GM19468 (cell line): ENCODE data around the gene ZDBF2.
"Not testable (repeated sequence)": the region's sequence is repeated elsewhere in the genome, so short reads cannot be mapped to it uniquely, and the experiment has no call there.

Experiments
- ATAC-seq: cut with Tn5 transposase; IDR thresholded peaks from one replicate; pipeline ENCODE4 v1.9.1; 2021; ENCODE audit warnings: mild to moderate bottlenecking, moderate library complexity, moderate number of reproducible peaks; ENCODE audit not compliant: unreplicated experiment; ENCODE audit errors: extremely low read depth

ZDBF2 gene

DNA sequence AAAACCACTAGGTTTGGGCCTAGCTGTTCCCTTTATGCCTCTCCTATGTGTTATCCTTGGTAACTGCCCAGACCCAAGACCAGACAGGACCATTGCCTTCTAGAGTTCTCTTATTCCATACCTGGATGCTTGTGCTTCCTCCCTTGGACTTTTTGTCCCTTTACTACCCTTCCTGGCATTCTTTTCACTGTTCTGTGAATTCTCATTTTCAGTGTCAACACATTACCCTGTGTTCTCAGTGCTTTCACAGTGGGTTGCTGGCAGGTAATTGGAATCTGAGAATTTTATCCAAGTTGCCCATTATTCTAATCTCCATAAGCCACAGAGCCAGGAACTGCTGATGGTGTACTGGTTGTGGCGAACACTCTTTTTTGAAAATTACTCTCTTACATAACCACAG, 41.7 kb downstream of the ZDBF2 start:
- ATAC-seq = no peak

DNA sequence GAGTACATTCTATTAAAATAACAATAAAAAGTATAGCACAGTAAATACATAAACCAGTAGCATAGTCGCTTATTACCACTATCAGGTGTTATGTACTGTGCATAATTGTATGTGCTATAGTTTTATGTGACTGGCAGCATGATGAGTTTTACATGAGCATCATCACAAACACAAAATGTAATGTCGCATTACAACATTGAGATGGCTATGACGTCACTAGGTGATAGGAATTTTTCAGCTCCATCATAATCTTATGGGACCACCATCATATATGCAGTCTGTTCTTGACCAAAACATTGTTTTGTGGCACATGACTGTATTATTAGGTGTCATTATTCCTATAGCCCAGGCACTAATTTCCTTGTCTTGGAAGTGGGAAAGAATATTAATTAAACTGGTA, 48.6 kb downstream of the ZDBF2 start:
- ATAC-seq = no peak

DNA sequence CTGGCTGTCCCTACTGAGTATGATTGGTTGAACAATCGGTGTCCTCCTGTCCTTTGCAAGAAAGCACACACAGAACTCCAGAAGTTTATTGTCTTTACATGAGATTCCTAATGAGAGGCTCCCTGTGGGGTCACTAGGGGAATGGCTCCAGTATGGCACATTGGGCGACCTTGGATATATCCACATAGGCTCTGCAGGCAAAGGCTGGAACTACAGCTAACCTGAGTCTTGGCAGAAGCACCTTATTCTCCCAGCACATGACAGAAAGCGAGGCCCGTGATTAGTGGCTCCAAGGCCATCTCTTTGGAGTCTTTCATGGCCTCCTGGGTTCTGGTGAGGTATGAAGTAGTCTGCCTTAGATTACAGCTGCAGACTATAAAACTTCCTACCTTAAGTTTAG, 49.0 kb downstream of the ZDBF2 start:
- ATAC-seq = no peak

DNA sequence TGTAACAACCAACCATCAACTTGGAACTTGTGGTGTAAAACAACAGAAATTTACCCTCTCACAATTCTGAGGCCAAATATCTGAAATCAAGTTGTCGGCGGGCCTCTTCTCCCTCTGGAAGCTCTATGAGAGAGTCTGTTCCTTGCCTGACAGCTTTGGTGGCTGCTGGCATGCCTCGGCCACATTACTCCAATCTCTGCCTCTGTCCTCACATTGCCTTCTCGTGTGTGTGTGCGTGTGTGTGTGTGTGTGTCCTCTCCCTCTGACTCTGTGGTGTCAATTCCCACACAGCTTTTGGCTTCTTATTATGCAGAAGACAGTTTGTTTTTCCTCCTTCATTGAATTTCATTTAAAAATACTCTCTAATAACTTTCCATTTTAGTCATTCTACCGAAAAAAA, 50.4 kb downstream of the ZDBF2 start:
- ATAC-seq = no peak

DNA sequence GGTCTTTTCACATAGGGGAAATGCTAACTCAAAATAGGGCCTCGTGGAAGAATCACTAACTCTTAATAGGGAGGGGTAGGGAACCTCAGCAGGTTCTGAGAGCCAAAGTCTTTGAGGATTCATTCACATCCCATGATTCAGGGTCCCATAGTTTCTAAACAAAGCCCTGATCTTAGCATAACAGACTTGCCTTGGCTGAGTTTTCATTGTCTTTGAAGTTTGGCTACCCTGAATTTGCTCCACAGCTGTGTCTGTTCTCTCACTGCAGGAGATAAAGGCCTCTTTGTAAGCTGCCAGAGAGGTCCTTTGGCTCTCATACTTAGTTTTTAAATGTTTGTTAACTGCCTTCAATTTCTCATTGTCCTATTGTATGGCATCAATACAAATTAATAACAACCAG, 54.5 kb downstream of the ZDBF2 start:
- ATAC-seq = no peak

DNA sequence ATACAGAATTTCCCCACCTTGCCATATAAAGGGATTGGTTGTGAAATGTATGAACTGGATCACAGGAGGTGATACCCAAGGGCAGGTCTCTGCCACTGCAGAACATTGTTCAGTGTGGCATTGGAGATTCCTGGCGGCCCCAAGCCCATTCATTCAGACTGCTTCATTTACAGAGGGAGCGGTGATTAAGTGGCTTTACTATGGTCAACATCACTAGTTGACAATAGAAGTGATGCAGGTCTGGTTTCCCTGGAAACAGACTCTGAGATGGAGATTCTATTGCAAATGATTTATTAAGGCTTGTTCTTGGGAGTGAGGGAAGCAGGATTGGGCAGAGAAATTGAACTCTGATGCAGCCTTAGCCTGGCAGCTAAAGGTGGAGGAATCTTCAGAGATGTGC, 62.4 kb downstream of the ZDBF2 start:
- ATAC-seq = no peak

DNA sequence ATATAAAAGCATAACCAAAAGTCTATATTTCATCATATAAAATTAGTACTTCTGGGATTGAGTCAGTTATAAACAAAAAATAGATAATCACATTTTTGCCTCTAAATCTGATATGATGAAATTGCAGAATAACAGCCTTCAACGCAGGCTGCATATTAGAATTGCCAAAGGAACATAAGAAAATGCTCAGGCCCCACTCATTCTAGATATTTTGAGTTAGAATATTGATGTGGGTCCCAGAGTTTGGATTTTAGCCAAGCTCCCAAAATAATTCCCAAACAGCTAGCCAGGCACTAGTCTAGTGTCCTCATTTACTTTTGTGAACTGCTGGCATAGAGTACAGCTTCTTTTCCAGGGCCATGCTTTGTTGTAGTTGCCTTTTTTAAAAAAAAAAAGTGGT, 63.5 kb downstream of the ZDBF2 start:
- ATAC-seq = no peak

DNA sequence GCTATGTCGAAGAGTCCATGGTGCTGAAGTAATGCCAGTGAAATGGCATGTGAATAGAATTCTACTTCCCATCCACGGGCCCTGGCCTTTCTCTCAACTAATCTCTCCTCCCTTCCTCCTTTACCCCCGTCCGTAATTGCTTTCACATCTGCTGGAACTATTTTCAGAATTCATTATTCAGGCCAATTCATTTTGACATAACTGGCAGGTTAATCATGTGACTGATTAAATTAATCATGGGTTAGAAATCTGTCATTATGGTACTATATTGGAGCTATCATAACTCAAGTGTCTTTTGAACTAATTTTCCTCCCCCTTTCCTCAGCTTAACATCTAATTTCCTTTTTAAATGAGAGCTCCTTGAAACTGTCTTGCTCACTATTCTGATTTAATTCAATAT, 66.9 kb downstream of the ZDBF2 start:
- ATAC-seq = no peak

DNA sequence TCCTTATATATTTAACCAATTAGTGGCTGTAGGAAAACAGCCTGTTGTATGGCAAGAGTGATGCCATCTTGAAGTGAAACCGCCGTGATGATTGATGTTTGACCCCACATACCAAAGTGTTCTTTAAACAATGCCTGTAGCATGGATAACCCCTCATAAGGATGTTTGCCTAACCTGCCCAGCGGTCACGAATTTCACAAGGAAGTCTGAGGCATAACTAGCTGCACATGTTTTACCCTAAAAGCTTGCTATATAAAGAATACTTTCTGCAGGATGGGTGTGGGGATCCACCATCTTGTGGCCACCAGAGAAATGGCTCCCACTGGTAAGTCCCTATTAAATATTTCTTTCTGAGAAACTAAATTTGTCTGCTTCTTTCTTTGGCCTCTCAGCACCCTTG, 68.7 kb downstream of the ZDBF2 start:
- ATAC-seq = no peak

DNA sequence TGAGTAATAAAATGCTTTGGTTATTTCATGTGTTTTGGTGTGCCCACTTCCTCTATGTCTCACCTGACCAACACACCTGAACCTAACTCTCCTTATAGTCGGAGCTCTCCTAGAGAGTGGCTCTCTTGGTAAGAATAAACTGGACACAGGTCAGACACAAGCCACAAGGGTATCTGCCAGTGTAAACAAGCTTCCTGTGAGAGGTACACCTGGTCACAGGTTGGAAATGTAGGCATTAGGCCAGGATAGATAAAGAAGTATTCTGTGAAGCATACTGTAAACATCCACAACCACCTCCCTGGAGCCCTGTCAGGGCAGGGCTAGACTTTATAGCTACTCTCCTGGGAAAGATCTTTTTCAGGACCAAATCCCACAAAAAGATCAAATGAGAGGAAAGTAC, 69.4 kb downstream of the ZDBF2 start:
- ATAC-seq = no peak

DNA sequence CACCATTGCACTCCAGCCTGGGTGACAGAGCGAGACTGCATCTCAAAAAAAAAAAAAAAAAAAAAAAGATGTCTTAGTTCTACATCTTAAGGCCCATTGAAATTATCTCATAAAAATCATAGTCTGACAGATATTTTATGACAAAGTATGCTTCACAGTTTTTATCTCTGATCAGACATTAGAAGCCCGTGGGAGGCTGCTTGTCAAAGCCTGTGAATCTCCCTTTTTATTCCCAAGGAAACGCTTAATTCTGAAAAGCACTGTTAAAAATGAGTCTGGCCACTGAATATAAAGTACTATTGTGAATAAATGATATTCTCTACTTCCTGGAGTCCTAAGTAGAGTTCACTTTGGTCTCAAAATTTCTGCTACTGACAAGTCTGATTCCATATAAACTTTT, 71.1 kb downstream of the ZDBF2 start:
- no peak for ATAC-seq

DNA sequence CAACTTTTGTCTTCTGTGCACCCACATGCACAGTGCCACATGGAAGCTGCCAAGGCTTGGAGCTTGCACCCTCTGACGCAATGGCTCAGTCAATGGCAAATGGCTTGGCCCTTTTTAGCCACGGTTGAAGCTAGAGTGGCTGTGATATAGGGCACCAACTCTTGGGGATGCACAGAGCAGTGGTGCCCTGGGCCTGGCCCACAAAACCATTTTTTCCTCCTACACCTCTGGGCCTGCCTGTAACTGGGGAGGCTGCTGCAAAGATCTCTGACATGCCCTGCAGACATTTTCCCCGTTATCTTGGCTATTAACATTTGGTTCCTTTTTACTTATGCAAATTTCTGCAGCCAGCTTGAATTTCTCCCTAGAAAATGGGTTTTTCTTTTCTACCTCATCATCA, 74.9 kb downstream of the ZDBF2 start:
- ATAC-seq = no peak

DNA sequence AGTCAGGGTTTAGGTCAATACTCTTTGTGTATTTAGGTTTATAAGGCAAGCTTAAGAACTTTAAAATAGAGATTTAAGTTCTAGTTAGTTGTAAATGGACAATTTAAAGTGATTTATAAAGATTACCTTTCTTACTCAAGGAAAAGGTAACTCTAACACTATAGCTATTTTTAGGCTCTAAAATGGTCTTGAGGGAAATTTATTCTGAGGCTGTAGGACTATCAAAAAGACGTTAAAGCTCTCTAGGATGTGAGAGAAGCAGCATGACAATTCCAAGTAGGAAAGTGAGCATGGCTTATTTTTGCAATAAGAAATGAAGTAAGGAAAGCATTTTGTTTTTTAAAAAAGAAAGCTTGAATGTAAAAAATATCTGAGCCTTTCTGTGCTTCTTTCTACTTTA, 78.1 kb downstream of the ZDBF2 start:
- ATAC-seq = no peak

DNA sequence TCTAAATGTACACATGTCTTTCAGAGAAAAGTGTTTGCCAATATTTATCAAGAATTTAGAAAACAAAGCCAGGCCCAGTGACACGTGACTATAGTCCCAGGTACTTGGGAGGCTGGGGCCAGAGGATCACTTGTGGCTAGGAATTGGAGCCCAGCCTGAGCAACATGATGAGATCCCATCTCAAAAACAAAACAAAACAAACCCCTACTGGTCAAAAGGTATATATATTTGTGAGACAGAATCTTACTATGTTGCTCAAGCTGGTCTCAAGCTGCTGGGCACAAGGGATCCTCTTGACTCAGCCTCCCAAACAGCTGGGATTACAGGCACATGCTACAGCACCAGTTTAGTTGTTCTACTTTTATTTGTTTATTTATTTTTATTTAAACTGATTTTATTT, 79.2 kb downstream of the ZDBF2 start:
- ATAC-seq = no peak

DNA sequence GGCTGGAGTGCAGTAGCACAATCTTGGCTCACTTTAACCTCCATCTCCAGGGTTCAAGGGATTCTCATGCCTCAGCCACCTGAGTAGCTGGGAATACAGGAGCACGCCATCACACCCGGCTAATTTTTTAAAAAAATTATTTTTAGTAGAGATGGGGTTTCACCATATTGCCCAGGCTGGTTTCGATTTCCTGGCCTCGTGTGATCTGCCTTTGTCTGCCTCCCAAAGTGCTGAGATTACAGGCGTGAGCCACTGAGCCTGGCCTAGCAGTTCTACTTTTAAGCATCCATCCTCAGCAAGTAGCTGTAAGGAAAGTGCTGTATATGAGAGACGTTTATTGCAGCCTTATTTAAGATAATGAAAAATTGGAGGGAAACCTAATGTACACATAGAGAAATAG, 79.7 kb downstream of the ZDBF2 start:
- ATAC-seq = no peak

DNA sequence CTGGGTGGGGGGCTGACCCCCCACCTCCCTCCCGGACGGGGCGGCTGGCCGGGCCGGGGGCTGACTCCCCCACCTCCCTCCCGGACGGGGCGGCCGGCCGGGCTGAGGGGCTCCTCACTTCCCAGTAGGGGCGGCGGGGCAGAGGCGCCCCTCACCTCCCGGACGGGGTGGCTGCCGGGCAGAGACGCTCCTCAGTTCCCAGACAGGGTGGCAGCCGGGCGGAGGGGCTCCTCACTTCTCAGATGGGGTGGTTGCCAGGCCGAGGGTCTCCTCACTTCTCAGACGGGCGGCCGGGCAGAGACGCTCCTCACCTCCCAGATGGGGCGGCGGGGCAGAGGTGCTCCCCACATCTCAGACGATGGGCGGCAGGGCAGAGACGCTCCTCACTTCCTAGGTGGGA, 82.4 kb downstream of the ZDBF2 start:
- not testable (repeated sequence) for ATAC-seq

DNA sequence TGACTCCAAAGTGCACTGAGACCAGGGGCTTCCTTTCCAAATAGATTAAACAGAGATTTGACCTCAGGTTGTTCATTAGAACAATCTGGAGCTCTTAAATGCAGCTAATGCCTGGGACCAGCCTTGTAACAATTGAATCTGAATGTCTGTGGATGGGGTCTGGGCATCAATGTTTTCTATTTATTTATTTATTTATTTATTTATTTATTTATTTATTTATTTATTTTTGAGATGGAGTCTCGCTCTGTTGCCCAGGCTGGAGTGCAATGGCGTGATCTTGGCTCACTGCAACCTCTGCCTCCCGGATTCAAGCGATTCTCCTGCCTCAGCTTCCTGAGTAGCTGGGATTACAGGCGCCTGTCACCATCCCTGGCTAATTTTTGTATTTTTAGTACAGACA, 86.4 kb downstream of the ZDBF2 start:
- ATAC-seq = not testable (repeated sequence)

DNA sequence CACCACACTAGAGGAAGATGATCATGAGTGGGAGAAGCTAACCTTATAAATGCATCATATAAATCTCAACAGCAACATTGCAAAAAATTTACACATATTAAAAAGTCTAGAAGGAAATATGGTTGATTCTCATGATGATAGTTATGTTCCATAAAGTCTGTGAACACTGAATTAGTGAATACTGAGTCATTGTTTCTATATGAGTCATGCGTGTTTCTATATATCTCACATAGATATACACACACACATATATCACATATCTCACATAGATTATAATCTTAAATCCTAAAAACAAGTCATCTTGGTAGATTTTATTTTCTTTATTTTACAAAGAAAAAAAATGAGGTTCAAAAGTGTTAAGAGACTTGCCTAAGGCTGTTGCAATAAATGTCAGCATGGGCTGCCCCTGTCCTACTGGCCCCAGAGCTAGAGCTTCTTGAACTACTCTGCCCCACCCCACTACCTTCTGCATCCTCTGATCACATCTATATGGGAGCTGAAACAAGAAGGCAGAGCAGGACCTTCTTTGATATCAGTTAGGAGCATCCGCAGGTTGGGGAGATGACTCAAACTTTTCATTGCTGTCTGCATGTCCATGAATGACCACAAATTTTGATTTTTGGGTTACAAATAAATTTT, 87.1 kb downstream of the ZDBF2 start:
- ATAC-seq = no peak
